ENCODE results near the gene RAB40C. TPM values are rescaled to one million over a fixed set of nuclear protein-coding genes. Genes with fewer than 3 reads are reported as not detected.

The RAB40C gene
- total and polyA plus RNA-seq, 5 experiments from 2014 or later = 5.8 to 19.9 (median 14.6) TPM

GRCh38 chr16:674968-675883, 85.4 kb downstream of the RAB40C start, which contains the start of gene RHBDL1:
RHBDL1 (plus strand) TSS chr16:675671; CDS start chr16:675791, 120 bp downstream.
- no peaks in the 10 kb centered on the region for H3K9me3 Mint-ChIP-seq
- POLR2A ChIA-PET = interaction anchor here (0.8 to 2.7 kb wide), 8 partner anchors 9 to 87 kb away, joined by 3 to 14 read pairs (median 3); partner anchors contain the start of genes JMJD8 and WDR24
- H3K27ac Mint-ChIP-seq = no peak within 1 kb of the TSS
- ATAC-seq (no peak), DNase-seq (no peak)
- peaks cover 0 to 16% (median 0%) of the 10 kb centered on the region in 3 donors for H3K36me3 Mint-ChIP-seq
- peaks cover 4 to 22% (median 10%) of the 10 kb centered on the region in 4 donors for H3K4me1 Mint-ChIP-seq
- peak within 1 kb of the TSS in 8 of 10 donors; percentile 42 to 66 (median 49) for H3K4me3 Mint-ChIP-seq
- H3K27me3 Mint-ChIP-seq = peaks cover 0 to 2% (median 0%) of the 10 kb centered on the region in 5 donors

DNA sequence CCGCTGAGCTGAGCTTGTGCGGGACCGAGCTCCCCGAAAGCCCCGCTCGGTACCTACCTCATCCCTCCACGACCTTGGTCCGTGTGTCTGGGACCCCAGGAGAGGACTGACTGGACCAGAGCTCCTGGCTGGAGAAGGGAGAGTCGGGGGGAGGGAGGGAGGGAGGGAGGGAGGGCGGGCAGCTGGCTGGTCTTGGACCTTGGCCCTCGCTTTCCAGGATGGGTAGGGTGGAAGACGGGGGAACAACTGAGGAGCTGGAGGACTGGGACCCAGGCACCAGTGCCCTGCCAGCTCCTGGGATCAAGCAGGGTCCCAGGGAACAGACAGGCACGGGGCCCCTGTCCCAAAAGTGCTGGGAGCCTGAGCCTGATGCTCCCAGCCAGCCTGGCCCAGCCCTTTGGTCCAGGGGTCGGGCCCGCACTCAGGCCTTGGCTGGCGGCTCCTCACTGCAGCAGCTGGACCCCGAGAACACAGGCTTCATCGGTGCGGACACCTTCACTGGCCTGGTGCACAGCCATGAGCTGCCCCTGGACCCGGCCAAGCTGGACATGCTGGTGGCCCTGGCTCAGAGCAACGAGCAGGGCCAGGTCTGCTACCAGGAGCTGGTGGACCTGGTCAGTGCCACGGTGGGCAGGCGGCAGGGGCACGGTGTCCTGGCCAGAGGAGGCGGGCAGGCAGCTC, 86.2 kb downstream of the RAB40C start:
- H3K27me3 Mint-ChIP-seq = peaks cover 0 to 2% (median 0%) of the 10 kb centered on the region in 5 donors
- peak overlapping the region in 2 of 10 donors; percentile 50 to 55 for H3K4me3 Mint-ChIP-seq
- no peak overlapping the region for H3K27ac Mint-ChIP-seq
- no peaks in the 10 kb centered on the region for H3K9me3 Mint-ChIP-seq
- H3K4me1 Mint-ChIP-seq = peaks cover 4 to 24% (median 12%) of the 10 kb centered on the region in 4 donors
- no peak for DNase-seq
- ATAC-seq = no peak
- POLR2A ChIA-PET = interaction anchor here (0.8 to 2.7 kb wide), 8 partner anchors 10 to 441 kb away, joined by 3 to 14 read pairs (median 3); partner anchors contain the start of genes FAM234A and WDR24
- H3K36me3 Mint-ChIP-seq = peaks cover 0 to 16% (median 0%) of the 10 kb centered on the region in 3 donors

DNA sequence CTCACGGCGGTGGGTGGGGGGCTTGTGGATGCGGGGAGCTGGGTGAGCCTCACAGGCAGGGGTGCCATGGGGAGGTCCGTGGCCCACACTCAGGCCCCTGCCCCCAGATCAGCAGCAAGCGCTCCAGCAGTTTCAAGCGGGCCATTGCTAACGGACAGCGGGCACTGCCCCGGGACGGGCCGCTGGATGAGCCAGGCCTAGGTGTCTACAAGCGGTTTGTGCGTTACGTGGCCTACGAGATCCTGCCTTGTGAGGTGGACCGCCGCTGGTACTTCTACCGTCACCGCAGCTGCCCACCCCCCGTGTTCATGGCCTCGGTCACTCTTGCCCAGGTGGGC, 86.7 kb downstream of the RAB40C start:
- H3K27ac Mint-ChIP-seq = peak overlapping the region in 1 of 10 donors; percentile 8
- ATAC-seq = no peak
- peaks cover 0 to 20% (median 0%) of the 10 kb centered on the region in 3 donors for H3K36me3 Mint-ChIP-seq
- no peak for DNase-seq
- no peaks in the 10 kb centered on the region for H3K9me3 Mint-ChIP-seq
- peaks cover 0 to 2% (median 0%) of the 10 kb centered on the region in 5 donors for H3K27me3 Mint-ChIP-seq
- peaks cover 4 to 29% (median 17%) of the 10 kb centered on the region in 4 donors for H3K4me1 Mint-ChIP-seq
- POLR2A ChIA-PET = interaction anchor here (1.1 to 8.3 kb wide), 4 partner anchors 9 to 442 kb away, joined by 3 to 95 read pairs (median 8); partner anchors contain the start of genes FAM234A, RHOT2 and WDR24
- peak overlapping the region in 4 of 10 donors; percentile 11 to 50 (median 38) for H3K4me3 Mint-ChIP-seq

DNA sequence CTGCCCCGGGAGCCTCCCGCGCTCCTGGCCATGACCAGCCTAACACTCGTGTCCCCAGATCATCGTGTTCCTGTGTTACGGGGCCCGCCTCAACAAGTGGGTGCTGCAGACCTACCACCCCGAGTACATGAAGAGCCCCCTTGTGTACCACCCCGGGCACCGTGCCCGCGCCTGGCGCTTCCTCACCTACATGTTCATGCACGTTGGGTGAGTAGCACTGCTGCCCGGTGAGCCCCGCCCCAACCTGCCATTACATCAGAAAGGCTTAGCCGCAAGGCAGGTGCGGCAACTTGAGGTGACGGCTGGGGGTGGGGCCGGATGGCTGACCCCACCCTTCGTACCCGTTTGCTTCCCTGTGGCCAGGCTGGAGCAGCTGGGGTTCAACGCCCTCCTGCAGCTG, 87.0 kb downstream of the RAB40C start:
- Mint-ChIP-seq H3K4me1 (peaks cover 4 to 33% (median 21%) of the 10 kb centered on the region in 4 donors), H3K9me3 (no peaks in the 10 kb centered on the region), H3K27me3 (peaks cover 0 to 2% (median 0%) of the 10 kb centered on the region in 5 donors), H3K4me3 (peak overlapping the region in 3 of 10 donors; percentile 11 to 43 (median 33)), H3K27ac (peak overlapping the region in 1 of 10 donors; percentile 8), H3K36me3 (peaks cover 0 to 18% (median 0%) of the 10 kb centered on the region in 3 donors)
- no peak for ATAC-seq
- peak in 2 of 10 donors; percentile 19 to 25 for DNase-seq
- POLR2A ChIA-PET = interaction anchor here (1.1 to 8.3 kb wide), 4 partner anchors 9 to 442 kb away, joined by 3 to 95 read pairs (median 8); partner anchors contain the start of genes FAM234A, RHOT2 and WDR24

DNA sequence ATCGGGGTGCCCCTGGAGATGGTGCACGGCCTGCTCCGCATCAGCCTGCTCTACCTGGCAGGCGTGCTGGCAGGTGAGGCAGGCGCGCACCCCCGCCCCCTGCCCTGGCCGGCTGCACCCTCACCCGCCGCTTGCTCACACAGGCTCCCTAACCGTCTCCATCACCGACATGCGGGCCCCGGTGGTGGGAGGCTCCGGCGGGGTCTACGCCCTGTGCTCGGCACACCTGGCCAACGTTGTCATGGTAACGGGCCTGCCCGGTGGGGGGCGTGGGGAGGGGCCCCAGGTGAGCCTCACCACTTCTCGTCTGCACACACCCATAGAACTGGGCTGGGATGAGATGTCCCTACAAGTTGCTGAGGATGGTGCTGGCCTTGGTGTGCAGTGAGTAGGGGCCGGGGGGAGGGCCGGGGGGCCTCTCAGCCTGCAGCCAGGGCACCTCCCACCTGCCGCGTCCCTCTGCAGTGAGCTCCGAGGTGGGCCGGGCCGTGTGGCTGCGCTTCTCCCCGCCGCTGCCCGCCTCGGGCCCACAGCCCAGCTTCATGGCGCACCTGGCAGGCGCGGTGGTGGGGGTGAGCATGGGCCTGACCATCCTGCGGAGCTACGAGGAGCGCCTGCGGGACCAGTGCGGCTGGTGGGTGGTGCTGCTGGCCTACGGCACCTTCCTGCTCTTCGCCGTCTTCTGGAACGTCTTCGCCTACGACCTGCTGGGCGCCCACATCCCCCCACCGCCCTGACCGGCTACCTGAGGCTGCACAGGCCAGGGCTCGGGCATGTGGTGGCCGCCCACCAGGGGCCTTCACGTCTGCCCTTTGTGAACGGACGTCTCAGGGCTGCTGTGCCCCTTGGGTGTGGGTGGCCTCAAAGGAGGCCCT, 87.7 kb downstream of the RAB40C start:
- peak overlapping the region in 1 of 10 donors; percentile 11 for H3K4me3 Mint-ChIP-seq
- peaks cover 7 to 39% (median 26%) of the 10 kb centered on the region in 4 donors for H3K4me1 Mint-ChIP-seq
- no peak for DNase-seq
- POLR2A ChIA-PET = interaction anchor here (0.6 to 8.3 kb wide), 6 partner anchors 10 to 443 kb away, joined by 3 to 95 read pairs (median 20); partner anchors contain the start of genes FAM234A, RHOT2 and WDR24
- no peak for ATAC-seq
- no peaks in the 10 kb centered on the region for H3K9me3 Mint-ChIP-seq
- H3K36me3 Mint-ChIP-seq = peaks cover 0 to 21% (median 2%) of the 10 kb centered on the region in 3 donors
- no peak overlapping the region for H3K27ac Mint-ChIP-seq
- H3K27me3 Mint-ChIP-seq = peaks cover 0 to 2% (median 0%) of the 10 kb centered on the region in 5 donors

GRCh38 chr16:678209-678857, 88.5 kb downstream of the RAB40C start:
- Mint-ChIP-seq H3K9me3 (no peaks in the 10 kb centered on the region), H3K4me3 (peak overlapping the region in 6 of 10 donors; percentile 4 to 86 (median 76)), H3K27ac (peak overlapping the region in 1 of 10 donors; percentile 94), H3K27me3 (peaks cover 0 to 2% (median 0%) of the 10 kb centered on the region in 5 donors), H3K36me3 (peaks cover 0 to 16% (median 3%) of the 10 kb centered on the region in 3 donors), H3K4me1 (peaks cover 8 to 42% (median 30%) of the 10 kb centered on the region in 4 donors)
- POLR2A ChIA-PET = interaction anchor here (0.6 to 8.3 kb wide), 7 partner anchors 10 to 42 kb away, joined by 3 to 95 read pairs (median 5); partner anchors contain the start of genes RHOT2 and WDR24
- DNase-seq (no peak), ATAC-seq (no peak)

Small RNA genes lying within 50 kb of the gene (microRNA-seq; reads per million reads assigned to microRNA genes)
- not detected for gene MIR3176 (ENCODE audit: borderline microRNAs expressed)

Other genes starting within 250 kb of the RAB40C start
- 10 to 100 TPM; 40.7 to 44.0 TPM for gene AXIN1, start 237.3 kb upstream of the RAB40C start, total RNA-seq
- 1 to 10 TPM; 1.6 to 4.1 (median 2.2) TPM for gene AXIN1, start 237.3 kb upstream of the RAB40C start, polyA plus RNA-seq
- 10 to 100 TPM; 32.4 to 33.3 TPM for gene MRPL28, start 219.5 kb upstream of the RAB40C start, total RNA-seq
- gene MRPL28, start 219.5 kb upstream of the RAB40C start, polyA plus RNA-seq = 10 to 100 TPM; 57.4 to 66.6 (median 64.7) TPM
- 10 to 100 TPM; 80.1 to 80.4 TPM for gene PGAP6, start 208.1 kb upstream of the RAB40C start, total RNA-seq
- 10 to 100 TPM; 19.5 to 38.1 (median 22.0) TPM for gene PGAP6, start 208.1 kb upstream of the RAB40C start, polyA plus RNA-seq
- 10 to 100 TPM; 29.7 to 33.2 TPM for gene NME4, start 192.9 kb upstream of the RAB40C start, total RNA-seq
- gene NME4, start 192.9 kb upstream of the RAB40C start, polyA plus RNA-seq = 10 to 100 TPM; 38.9 to 61.9 (median 60.7) TPM
- 10 to 100 TPM in 1 of 2 experiments, 1 to 10 TPM in 1; 8.5 to 10.8 TPM for gene DECR2, start 188.2 kb upstream of the RAB40C start, total RNA-seq
- 10 to 100 TPM in 1 of 3 donors, 1 to 10 TPM in 2; 7.4 to 12.2 (median 8.5) TPM for gene DECR2, start 188.2 kb upstream of the RAB40C start, polyA plus RNA-seq
- gene RAB11FIP3, start 164.4 kb upstream of the RAB40C start, total RNA-seq = 10 to 100 TPM; 43.8 to 49.7 TPM
- gene RAB11FIP3, start 164.4 kb upstream of the RAB40C start, polyA plus RNA-seq = 1 to 10 TPM; 1.3 to 5.0 (median 2.2) TPM
- 10 to 100 TPM; 63.1 to 63.2 TPM for gene CAPN15, start 62.4 kb upstream of the RAB40C start, total RNA-seq
- 1 to 10 TPM; 5.5 to 7.9 (median 6.0) TPM for gene CAPN15, start 62.4 kb upstream of the RAB40C start, polyA plus RNA-seq
- gene PRR35, start 29.7 kb upstream of the RAB40C start, total RNA-seq = not detected
- not detected for gene PRR35, start 29.7 kb upstream of the RAB40C start, polyA plus RNA-seq
- gene NHLRC4, start 23.1 kb upstream of the RAB40C start, total RNA-seq = 1 to 10 TPM; 4.7 to 5.3 TPM
- 1 to 10 TPM; 1.5 to 3.3 (median 1.7) TPM for gene NHLRC4, start 23.1 kb upstream of the RAB40C start, polyA plus RNA-seq
- 10 to 100 TPM; 55.8 to 59.0 TPM for gene PIGQ, start 20.1 kb upstream of the RAB40C start, total RNA-seq
- 10 to 100 TPM in 1 of 3 donors, 1 to 10 TPM in 2; 8.8 to 13.4 (median 9.3) TPM for gene PIGQ, start 20.1 kb upstream of the RAB40C start, polyA plus RNA-seq
- under 1 TPM; 0.47 to 0.57 TPM for gene WFIKKN1, start 40.9 kb downstream of the RAB40C start, total RNA-seq
- gene WFIKKN1, start 40.9 kb downstream of the RAB40C start, polyA plus RNA-seq = under 1 TPM in 1 of 3 donors, not detected in 2; 0.07 TPM
- 10 to 100 TPM; 69.2 to 72.6 TPM for gene METTL26, start 46.2 kb downstream of the RAB40C start, total RNA-seq
- 10 to 100 TPM; 88.4 to 98.4 (median 89.8) TPM for gene METTL26, start 46.2 kb downstream of the RAB40C start, polyA plus RNA-seq
- gene MCRIP2, start 51.8 kb downstream of the RAB40C start, total RNA-seq = 10 to 100 TPM; 31.9 to 32.2 TPM
- gene MCRIP2, start 51.8 kb downstream of the RAB40C start, polyA plus RNA-seq = 10 to 100 TPM; 28.1 to 36.6 (median 35.5) TPM
- 10 to 100 TPM; 17.8 to 19.2 TPM for gene WDR90, start 59.3 kb downstream of the RAB40C start, total RNA-seq
- 1 to 10 TPM in 2 of 3 donors, under 1 TPM in 1; 0.27 to 2.5 (median 1.5) TPM for gene WDR90, start 59.3 kb downstream of the RAB40C start, polyA plus RNA-seq
- 100 to 1,000 TPM; 220 TPM for gene RHOT2, start 78.1 kb downstream of the RAB40C start, total RNA-seq
- gene RHOT2, start 78.1 kb downstream of the RAB40C start, polyA plus RNA-seq = 10 to 100 TPM; 25.1 to 44.8 (median 31.8) TPM
- 1 to 10 TPM; 1.3 to 1.4 TPM for gene RHBDL1, start 85.6 kb downstream of the RAB40C start, total RNA-seq
- gene RHBDL1, start 85.6 kb downstream of the RAB40C start, polyA plus RNA-seq = not detected
- 100 to 1,000 TPM in 1 of 2 experiments, 10 to 100 TPM in 1; 86.4 to 103 TPM for gene STUB1, start 90.3 kb downstream of the RAB40C start, total RNA-seq
- 100 to 1,000 TPM; 133 to 142 (median 135) TPM for gene STUB1, start 90.3 kb downstream of the RAB40C start, polyA plus RNA-seq
- 10 to 100 TPM; 40.8 to 41.2 TPM for gene JMJD8, start 94.3 kb downstream of the RAB40C start, total RNA-seq
- gene JMJD8, start 94.3 kb downstream of the RAB40C start, polyA plus RNA-seq = 10 to 100 TPM; 31.7 to 62.8 (median 46.0) TPM
- gene WDR24, start 100.3 kb downstream of the RAB40C start, total RNA-seq = 10 to 100 TPM; 16.1 to 18.4 TPM
- 10 to 100 TPM; 12.7 to 18.9 (median 14.7) TPM for gene WDR24, start 100.3 kb downstream of the RAB40C start, polyA plus RNA-seq
- gene FBXL16, start 115.7 kb downstream of the RAB40C start, total RNA-seq = 10 to 100 TPM; 28.4 to 29.3 TPM
- gene FBXL16, start 115.7 kb downstream of the RAB40C start, polyA plus RNA-seq = 10 to 100 TPM in 1 of 3 donors, 1 to 10 TPM in 2; 3.0 to 22.0 (median 9.5) TPM
- gene METRN, start 125.1 kb downstream of the RAB40C start, total RNA-seq = 10 to 100 TPM; 13.1 to 14.4 TPM
- 10 to 100 TPM; 22.1 to 40.9 (median 35.8) TPM for gene METRN, start 125.1 kb downstream of the RAB40C start, polyA plus RNA-seq
- 10 to 100 TPM; 44.3 to 48.2 TPM for gene ANTKMT, start 131.1 kb downstream of the RAB40C start, total RNA-seq
- gene ANTKMT, start 131.1 kb downstream of the RAB40C start, polyA plus RNA-seq = 100 to 1,000 TPM in 2 of 3 donors, 10 to 100 TPM in 1; 93.5 to 128 (median 113) TPM
- 10 to 100 TPM; 12.0 to 15.1 TPM for gene CCDC78, start 136.4 kb downstream of the RAB40C start, total RNA-seq
- 1 to 10 TPM in 2 of 3 donors, not detected in 1; 1.1 to 1.4 TPM for gene CCDC78, start 136.4 kb downstream of the RAB40C start, polyA plus RNA-seq
- gene HAGHL, start 137.0 kb downstream of the RAB40C start, total RNA-seq = 10 to 100 TPM; 50.1 to 67.0 TPM
- gene HAGHL, start 137.0 kb downstream of the RAB40C start, polyA plus RNA-seq = 1 to 10 TPM; 5.0 to 6.2 (median 6.0) TPM
- gene CIAO3, start 150.9 kb downstream of the RAB40C start, total RNA-seq = 10 to 100 TPM; 56.0 to 56.4 TPM
- gene CIAO3, start 150.9 kb downstream of the RAB40C start, polyA plus RNA-seq = 10 to 100 TPM; 13.7 to 25.7 (median 16.9) TPM
- not detected for gene MSLN, start 170.7 kb downstream of the RAB40C start, total RNA-seq
- gene MSLN, start 170.7 kb downstream of the RAB40C start, polyA plus RNA-seq = not detected
- gene RPUSD1, start 198.3 kb downstream of the RAB40C start, total RNA-seq = 10 to 100 TPM; 27.7 to 29.1 TPM
- gene RPUSD1, start 198.3 kb downstream of the RAB40C start, polyA plus RNA-seq = 10 to 100 TPM; 19.7 to 32.2 (median 22.0) TPM
- gene CHTF18, start 198.6 kb downstream of the RAB40C start, total RNA-seq = 10 to 100 TPM; 47.8 to 54.3 TPM
- gene CHTF18, start 198.6 kb downstream of the RAB40C start, polyA plus RNA-seq = 1 to 10 TPM; 3.5 to 4.3 (median 4.0) TPM
- not detected for gene GNG13, start 210.7 kb downstream of the RAB40C start, total RNA-seq
- not detected for gene GNG13, start 210.7 kb downstream of the RAB40C start, polyA plus RNA-seq